CD14-positive monocyte (primary cell): ENCODE measurements around the gene NIP7. TPM values are rescaled to one million over a fixed set of nuclear protein-coding genes. Genes with fewer than 3 reads are reported as not detected.
A peak's percentile ranks its signal among the peaks of the same experiment; 100 is the strongest.

Experiments used
- DNase-seq, 3 donors: peaks; one replicate each; pipeline ENCODE4 v3.0.0-alpha.2; 2011 to 2022
- H2AFZ ChIP-seq: 2 replicates; pipeline ENCODE4 v1.6.0; 2012; ENCODE audit warnings: mild to moderate bottlenecking, low read depth, low read length, inconsistent platforms; ENCODE audit not compliant: insufficient read depth, poor library complexity, severe bottlenecking
- H3K27ac ChIP-seq, 2 donors: 1 replicate in 1 of 2; 2 replicates in 1 of 2; pipeline ENCODE4 v1.5.1; 2012 to 2013; ENCODE audit warnings: low read length in 2 of 2, control low read depth in 1 of 2, inconsistent platforms in 1 of 2, low read depth in 1 of 2, mild to moderate bottlenecking in 1 of 2
- H3K27me3 ChIP-seq, 2 donors: one replicate each; pipeline versions ENCODE4 v1.6.0 to v1.6.1; 2011 to 2013; ENCODE audit warnings: low read length in 2 of 2; ENCODE audit not compliant: control insufficient read depth in 2 of 2, insufficient read depth in 2 of 2
- H3K36me3 ChIP-seq, 2 donors: replicated peaks in 1 of 2; 1 replicate in 1 of 2; 2 replicates in 1 of 2; pipeline versions ENCODE4 v1.5.1 to v1.6.1; 2012 to 2013; ENCODE audit warnings: low read length in 2 of 2, control low read depth in 1 of 2, inconsistent platforms in 1 of 2, mild to moderate bottlenecking in 1 of 2; ENCODE audit not compliant: insufficient read depth in 2 of 2, control insufficient read depth in 1 of 2
- H3K4me1 ChIP-seq, 2 donors: 1 replicate in 1 of 2; 2 replicates in 1 of 2; pipeline versions ENCODE4 v1.5.1 to v1.6.1; 2012 to 2013; ENCODE audit warnings: low read length in 2 of 2, control low read depth in 1 of 2, inconsistent platforms in 1 of 2, mild to moderate bottlenecking in 1 of 2, moderate library complexity in 1 of 2; ENCODE audit not compliant: insufficient read depth in 2 of 2, control insufficient read depth in 1 of 2
- H3K4me2 ChIP-seq: replicated peaks from 2 replicates; pipeline ENCODE3; 2012; ENCODE audit warnings: low read length, moderate library complexity, mild to moderate bottlenecking; ENCODE audit not compliant: poor library complexity, severe bottlenecking; ENCODE audit errors: extremely low read depth
- H3K4me3 ChIP-seq, 3 experiments: fragments of 200-600 bp in 1 of 3; sonication (generic) in 1 of 3; replicated peaks in 1 of 3; 1 replicate in 2 of 3; 2 replicates in 1 of 3; pipeline ENCODE4 v1.5.1; 2011 to 2013; ENCODE audit warnings: low read length in 3 of 3, mild to moderate bottlenecking in 3 of 3, control low read depth in 2 of 3, low read depth in 2 of 3, inconsistent platforms in 1 of 3, moderate library complexity in 1 of 3
- H3K79me2 ChIP-seq: 2 replicates; pipeline ENCODE4 v1.6.0; 2012; ENCODE audit warnings: mild to moderate bottlenecking, control low read depth, inconsistent platforms, low read length, moderate library complexity; ENCODE audit not compliant: insufficient read depth
- H3K9ac ChIP-seq: 2 replicates; pipeline ENCODE4 v1.6.0; 2017; ENCODE audit warnings: low read length, mild to moderate bottlenecking; ENCODE audit not compliant: insufficient read depth, poor library complexity, severe bottlenecking
- H3K9me3 ChIP-seq, 2 donors: replicated peaks in 1 of 2; 1 replicate in 1 of 2; 2 replicates in 1 of 2; pipeline versions ENCODE4 v1.5.1 to v1.6.1; 2012 to 2013; ENCODE audit warnings: low read length in 2 of 2, control low read depth in 1 of 2; ENCODE audit not compliant: control insufficient read depth in 1 of 2, insufficient read depth in 1 of 2
- H4K20me1 ChIP-seq: 2 replicates; pipeline ENCODE4 v1.6.0; 2012; ENCODE audit warnings: mild to moderate bottlenecking, low read length, control low read depth, moderate library complexity; ENCODE audit not compliant: insufficient read depth
- H3K27ac Mint-ChIP-seq, 7 donors: one replicate each; pipeline ENCODE4 v1.8.0; 2020; ENCODE audit warnings: mild to moderate bottlenecking in 7 of 7, mixed read lengths in 7 of 7, moderate library complexity in 6 of 7, inconsistent platforms in 2 of 7
- H3K27me3 Mint-ChIP-seq, 3 donors: one replicate each; pipeline ENCODE4 v1.8.0; 2021 to 2022; ENCODE audit warnings: low read depth in 3 of 3, mild to moderate bottlenecking in 3 of 3, mixed read lengths in 3 of 3, moderate library complexity in 3 of 3, inconsistent platforms in 1 of 3
- H3K36me3 Mint-ChIP-seq, 2 donors: one replicate each; pipeline ENCODE4 v1.8.0; 2020; ENCODE audit warnings: mixed read lengths in 2 of 2, inconsistent platforms in 1 of 2, mild to moderate bottlenecking in 1 of 2
- H3K4me1 Mint-ChIP-seq: one replicate; pipeline ENCODE4 v1.8.0; 2020; ENCODE audit warnings: mild to moderate bottlenecking, mixed read lengths
- H3K4me3 Mint-ChIP-seq, 2 donors: one replicate each; pipeline ENCODE4 v1.8.0; 2020; ENCODE audit warnings: mild to moderate bottlenecking in 2 of 2, mixed read lengths in 2 of 2, moderate library complexity in 1 of 2
- H3K9me3 Mint-ChIP-seq, 7 donors: one replicate each; pipeline ENCODE4 v1.8.0; 2020 to 2022; ENCODE audit warnings: mixed read lengths in 7 of 7, mild to moderate bottlenecking in 6 of 7, moderate library complexity in 6 of 7, inconsistent platforms in 2 of 7
- CTCF ChIP-seq: fragments of 200-600 bp; IDR thresholded peaks from one replicate; pipeline ENCODE4 v1.8.0; 2022; ENCODE audit warnings: antibody characterized with exemption, mild to moderate bottlenecking
- WGBS: methylation state at CpG from one replicate; pipeline ENCODE4 v1.1.5; 2013; ENCODE audit warnings: missing lambda C conversion rate; ENCODE audit not compliant: insufficient coverage; 5-methylcytosine and 5-hydroxymethylcytosine counted together
- intact Hi-C, 2 donors: fragments of 100-400 bp; cut with micrococcal nuclease; formaldehyde crosslinking; loops; one replicate each; pipeline versions ENCODE4 v1.15.0 to v1.15.1; 2023
- polyA plus RNA-seq, 3 donors: library from polyadenylated mRNA; depleted of rRNA in 1 of 3; unstranded in 2 of 3; stranded (reverse) in 1 of 3; fragments of 300-500 nt in 2 of 3; fragments of >200 nt in 1 of 3; fragmentation: Illumina TruSeq in 2 of 3; gene quantifications; 1 replicate in 2 of 3; 2 replicates in 1 of 3; pipeline ENCODE4 v1.2.3, GENCODE V29; 2012 to 2021

Gene NIP7
- polyA plus RNA-seq, 3 donors, result 3.0 to 16.4 (median 14.2) TPM

- Histone ChIP-seq H4K20me1 (peaks cover 18% of the 10 kb centered on the region), H3K36me3 (peaks cover 72 to 97% of the 10 kb centered on the region in 2 donors), H2AFZ (no peak overlapping the region), H3K9me3 (no peaks in the 10 kb centered on the region), H3K27me3 (no peaks in the 10 kb centered on the region), H3K4me2 (no peak overlapping the region), H3K4me3 (no peak overlapping the region), H3K4me1 (no peaks in the 10 kb centered on the region), H3K79me2 (no peaks in the 10 kb centered on the region), H3K27ac (no peak overlapping the region), H3K9ac (no peak overlapping the region)
- Mint-ChIP-seq H3K27ac (peak overlapping the region in 1 of 7 donors; percentile 78), H3K27me3 (peaks cover 0 to 1% (median 0%) of the 10 kb centered on the region in 3 donors), H3K4me3 (no peak overlapping the region), H3K9me3 (peaks cover 0 to 2% (median 0%) of the 10 kb centered on the region in 7 donors), H3K4me1 (no peaks in the 10 kb centered on the region), H3K36me3 (peaks cover 78 to 88% of the 10 kb centered on the region in 2 donors)
- TF ChIP-seq CTCF, result no peak
- WGBS, result 100% methylated on average over 2 of the region's 2 CpGs
- DNase-seq, result no peak
- intact Hi-C loops, result no loop called here
These were observed 26.3 kb downstream of the NIP7 start for GRCh38 chr16:69365901-69366300.

GRCh38 chr16:69366431-69366830 is 26.9 kb downstream of the NIP7 start:
- Mint-ChIP-seq H3K36me3 (peaks cover 75 to 88% of the 10 kb centered on the region in 2 donors), H3K27me3 (peaks cover 0 to 1% (median 0%) of the 10 kb centered on the region in 3 donors), H3K27ac (no peak overlapping the region), H3K9me3 (peaks cover 0 to 2% (median 0%) of the 10 kb centered on the region in 7 donors), H3K4me3 (no peak overlapping the region), H3K4me1 (no peaks in the 10 kb centered on the region)
- Histone ChIP-seq H3K27ac (no peak overlapping the region), H3K79me2 (no peaks in the 10 kb centered on the region), H3K36me3 (peaks cover 75 to 97% of the 10 kb centered on the region in 2 donors), H4K20me1 (peaks cover 20% of the 10 kb centered on the region), H3K4me1 (no peaks in the 10 kb centered on the region), H3K9me3 (no peaks in the 10 kb centered on the region), H3K9ac (no peak overlapping the region), H3K27me3 (no peaks in the 10 kb centered on the region), H2AFZ (no peak overlapping the region), H3K4me3 (no peak overlapping the region), H3K4me2 (no peak overlapping the region)
- 100% methylated on average over 1 of the region's 7 CpGs for WGBS
- no peak for DNase-seq
- intact Hi-C loops, result no loop called here
- no peak for TF ChIP-seq CTCF
